HepG2 (cell line): ENCODE results near the gene CIAO2B. TPM values are rescaled to one million over a fixed set of nuclear protein-coding genes. Genes with fewer than 3 reads are reported as not detected.

ENCODE experiments used
- AGO1 ChIP-seq: fragments of 200-400 bp; formaldehyde crosslinking; IDR thresholded peaks from 2 replicates; pipeline ENCODE4 v1.6.1; 2017; ENCODE audit warnings: mild to moderate bottlenecking, low read depth, low read length, moderate library complexity; ENCODE audit not compliant: poor library complexity, severe bottlenecking
- NFE2 ChIP-seq: sonication (generic); formaldehyde crosslinking; IDR thresholded peaks from 2 replicates; pipeline ENCODE4 v1.4.0; 2020; ENCODE audit warnings: missing genetic modification reagents
- SALL1 ChIP-seq: sonication (generic); formaldehyde crosslinking; IDR thresholded peaks from 2 replicates; pipeline ENCODE4 v1.8.0; 2022; ENCODE audit warnings: mild to moderate bottlenecking, missing genetic modification reagents
- SOX6 ChIP-seq, 2 experiments: fragments of 450-650 bp in 1 of 2; sonication (generic) in 1 of 2; formaldehyde crosslinking in 1 of 2; IDR thresholded peaks; 2 replicates each; pipeline versions ENCODE4 v1.4.0 to v1.6.1; 2017 to 2020; ENCODE audit warnings: antibody characterized with exemption in 1 of 2, mild to moderate bottlenecking in 1 of 2, missing genetic modification reagents in 1 of 2
- SPEN ChIP-seq: sonication (generic); formaldehyde crosslinking; IDR thresholded peaks from 2 replicates; pipeline ENCODE4 v1.5.1; 2020; ENCODE audit warnings: low read depth, mild to moderate bottlenecking, missing genetic modification reagents
- TBP ChIP-seq: sonication (generic); formaldehyde crosslinking; IDR thresholded peaks from 2 replicates; pipeline ENCODE4 v1.5.0; 2020; ENCODE audit warnings: missing genetic modification reagents
- ZFP1 ChIP-seq: IDR thresholded peaks from 2 replicates; pipeline ENCODE4 v1.6.1; 2016
- ZNF317 ChIP-seq: sonication (generic); formaldehyde crosslinking; IDR thresholded peaks from 2 replicates; pipeline ENCODE4 v1.5.0; 2020; ENCODE audit warnings: mild to moderate bottlenecking, missing genetic modification reagents
- ZNF383 ChIP-seq: sonication (generic); formaldehyde crosslinking; IDR thresholded peaks from 2 replicates; pipeline ENCODE4 v1.4.0; 2020; ENCODE audit warnings: missing genetic modification reagents, mild to moderate bottlenecking, borderline replicate concordance
- ZNF446 ChIP-seq: sonication (generic); formaldehyde crosslinking; IDR thresholded peaks from 2 replicates; pipeline ENCODE4 v1.5.0; 2020; ENCODE audit warnings: mild to moderate bottlenecking, missing genetic modification reagents
- ZNF549 ChIP-seq: sonication (generic); formaldehyde crosslinking; IDR thresholded peaks from 2 replicates; pipeline ENCODE4 v1.5.0; 2020; ENCODE audit warnings: missing genetic modification reagents
- ZSCAN20 ChIP-seq: sonication (generic); formaldehyde crosslinking; IDR thresholded peaks from 2 replicates; pipeline ENCODE4 v1.4.0; 2020; ENCODE audit warnings: missing genetic modification reagents, mild to moderate bottlenecking, borderline replicate concordance
- polyA plus RNA-seq, 8 experiments: library from polyadenylated mRNA; depleted of rRNA in 3 of 8; stranded (reverse) in 7 of 8; unstranded in 1 of 8; fragments of >200 nt; fragmentation: Illumina TruSeq in 4 of 8; extraction: Trizol in 4 of 8; gene quantifications; 2 replicates each; pipeline versions ENCODE4 v1.2.1 to v1.2.3, GENCODE V29; 2011 to 2016; ENCODE audit warnings: low read depth in 4 of 8, missing spikeins in 1 of 8, mixed read lengths in 1 of 8; ENCODE audit not compliant: insufficient read depth in 1 of 8
- total RNA-seq, 5 experiments: library from RNA; depleted of rRNA; stranded (reverse); fragments of >200 nt; fragmentation: Illumina TruSeq; extraction: Trizol; gene quantifications; 2 replicates each; pipeline ENCODE4 v1.2.3, GENCODE V29; 2016; ENCODE audit warnings: low read depth in 1 of 5
- TF ChIP-seq, protein P1 (sequence below): sonication (generic); formaldehyde crosslinking; IDR thresholded peaks from 2 replicates; pipeline ENCODE4 v1.4.0; 2020; ENCODE audit warnings: missing genetic modification reagents
- TF ChIP-seq, protein P2 (sequence below): sonication (generic); formaldehyde crosslinking; IDR thresholded peaks from 2 replicates; pipeline ENCODE4 v1.5.0; 2020; ENCODE audit warnings: mild to moderate bottlenecking, missing genetic modification reagents, borderline replicate concordance

CIAO2B gene
- total and polyA plus RNA-seq, 2 of the 13 experiments (the other 11 are each of a cell fraction or from before 2014, with no cell fraction given) = 157 to 293 TPM

DNA sequence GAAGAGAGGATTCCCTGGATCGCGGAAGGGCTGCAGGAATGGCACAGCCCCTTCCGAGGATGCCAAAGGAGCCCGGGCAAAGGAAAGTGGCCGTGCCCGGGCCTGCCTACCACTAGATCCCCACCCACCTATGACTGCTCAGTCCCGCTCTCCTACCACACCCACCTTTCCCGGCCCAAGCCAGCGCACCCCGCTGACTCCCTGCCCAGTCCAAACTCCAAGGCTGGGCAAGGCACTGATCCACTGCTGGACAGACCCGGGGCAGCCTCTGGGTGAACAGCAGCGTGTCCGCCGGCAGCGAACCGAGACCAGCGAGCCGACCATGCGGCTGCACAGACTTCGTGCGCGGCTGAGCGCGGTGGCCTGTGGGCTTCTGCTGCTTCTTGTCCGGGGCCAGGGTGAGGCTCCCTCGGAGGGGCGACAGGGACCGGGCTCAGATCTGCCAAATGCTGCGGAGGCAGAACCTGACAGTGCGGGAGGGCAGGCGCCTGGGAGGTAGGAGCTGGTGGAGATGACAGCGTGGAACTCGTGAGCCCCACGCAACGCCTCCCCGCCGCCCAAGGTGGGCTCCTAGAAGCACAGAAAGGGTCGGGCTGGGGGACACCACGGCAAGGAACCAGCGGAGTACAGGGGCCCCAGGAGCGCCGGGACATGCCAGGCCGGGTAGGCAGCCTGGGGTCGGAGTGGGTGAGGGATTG lies 1.3 kb upstream of the CIAO2B start, which contains the start of gene CES2 (continued):
- TF ChIP-seq SOX6 (IDR thresholded peaks at IDR 0.05) (no peak), SOX6 (CRISPR knock-in tag; IDR thresholded peaks at IDR 0.05) (0 out of 2 replicates have a peak, but pooled peaks have one; percentile 21), AGO1 (peak; percentile 63), ZNF383 (CRISPR knock-in tag) (0 out of 2 replicates have a peak, but pooled peaks have one; percentile 29), SPEN (peak; percentile 66), ZNF549 (no peak), SALL1 (peak; percentile 90), ZNF317 (CRISPR knock-in tag) (peak; percentile 46; the same call in 1 of the 2 replicates), NFE2 (CRISPR knock-in tag) (no peak), ZSCAN20 (0 out of 2 replicates have a peak, but pooled peaks have one; percentile 65), ZNF446 (CRISPR knock-in tag) (no peak; the same call in 1 of the 2 replicates), TBP (CRISPR knock-in tag) (no peak), ZFP1 (CRISPR knock-in tag) (no peak)
- TF ChIP-seq, protein P1, sequence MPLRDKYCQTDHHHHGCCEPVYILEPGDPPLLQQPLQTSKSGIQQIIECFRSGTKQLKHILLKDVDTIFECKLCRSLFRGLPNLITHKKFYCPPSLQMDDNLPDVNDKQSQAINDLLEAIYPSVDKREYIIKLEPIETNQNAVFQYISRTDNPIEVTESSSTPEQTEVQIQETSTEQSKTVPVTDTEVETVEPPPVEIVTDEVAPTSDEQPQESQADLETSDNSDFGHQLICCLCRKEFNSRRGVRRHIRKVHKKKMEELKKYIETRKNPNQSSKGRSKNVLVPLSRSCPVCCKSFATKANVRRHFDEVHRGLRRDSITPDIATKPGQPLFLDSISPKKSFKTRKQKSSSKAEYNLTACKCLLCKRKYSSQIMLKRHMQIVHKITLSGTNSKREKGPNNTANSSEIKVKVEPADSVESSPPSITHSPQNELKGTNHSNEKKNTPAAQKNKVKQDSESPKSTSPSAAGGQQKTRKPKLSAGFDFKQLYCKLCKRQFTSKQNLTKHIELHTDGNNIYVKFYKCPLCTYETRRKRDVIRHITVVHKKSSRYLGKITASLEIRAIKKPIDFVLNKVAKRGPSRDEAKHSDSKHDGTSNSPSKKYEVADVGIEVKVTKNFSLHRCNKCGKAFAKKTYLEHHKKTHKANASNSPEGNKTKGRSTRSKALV (CRISPR knock-in tag) = peak; percentile 76; the same call in 1 of the 2 replicates
- TF ChIP-seq, protein P2, sequence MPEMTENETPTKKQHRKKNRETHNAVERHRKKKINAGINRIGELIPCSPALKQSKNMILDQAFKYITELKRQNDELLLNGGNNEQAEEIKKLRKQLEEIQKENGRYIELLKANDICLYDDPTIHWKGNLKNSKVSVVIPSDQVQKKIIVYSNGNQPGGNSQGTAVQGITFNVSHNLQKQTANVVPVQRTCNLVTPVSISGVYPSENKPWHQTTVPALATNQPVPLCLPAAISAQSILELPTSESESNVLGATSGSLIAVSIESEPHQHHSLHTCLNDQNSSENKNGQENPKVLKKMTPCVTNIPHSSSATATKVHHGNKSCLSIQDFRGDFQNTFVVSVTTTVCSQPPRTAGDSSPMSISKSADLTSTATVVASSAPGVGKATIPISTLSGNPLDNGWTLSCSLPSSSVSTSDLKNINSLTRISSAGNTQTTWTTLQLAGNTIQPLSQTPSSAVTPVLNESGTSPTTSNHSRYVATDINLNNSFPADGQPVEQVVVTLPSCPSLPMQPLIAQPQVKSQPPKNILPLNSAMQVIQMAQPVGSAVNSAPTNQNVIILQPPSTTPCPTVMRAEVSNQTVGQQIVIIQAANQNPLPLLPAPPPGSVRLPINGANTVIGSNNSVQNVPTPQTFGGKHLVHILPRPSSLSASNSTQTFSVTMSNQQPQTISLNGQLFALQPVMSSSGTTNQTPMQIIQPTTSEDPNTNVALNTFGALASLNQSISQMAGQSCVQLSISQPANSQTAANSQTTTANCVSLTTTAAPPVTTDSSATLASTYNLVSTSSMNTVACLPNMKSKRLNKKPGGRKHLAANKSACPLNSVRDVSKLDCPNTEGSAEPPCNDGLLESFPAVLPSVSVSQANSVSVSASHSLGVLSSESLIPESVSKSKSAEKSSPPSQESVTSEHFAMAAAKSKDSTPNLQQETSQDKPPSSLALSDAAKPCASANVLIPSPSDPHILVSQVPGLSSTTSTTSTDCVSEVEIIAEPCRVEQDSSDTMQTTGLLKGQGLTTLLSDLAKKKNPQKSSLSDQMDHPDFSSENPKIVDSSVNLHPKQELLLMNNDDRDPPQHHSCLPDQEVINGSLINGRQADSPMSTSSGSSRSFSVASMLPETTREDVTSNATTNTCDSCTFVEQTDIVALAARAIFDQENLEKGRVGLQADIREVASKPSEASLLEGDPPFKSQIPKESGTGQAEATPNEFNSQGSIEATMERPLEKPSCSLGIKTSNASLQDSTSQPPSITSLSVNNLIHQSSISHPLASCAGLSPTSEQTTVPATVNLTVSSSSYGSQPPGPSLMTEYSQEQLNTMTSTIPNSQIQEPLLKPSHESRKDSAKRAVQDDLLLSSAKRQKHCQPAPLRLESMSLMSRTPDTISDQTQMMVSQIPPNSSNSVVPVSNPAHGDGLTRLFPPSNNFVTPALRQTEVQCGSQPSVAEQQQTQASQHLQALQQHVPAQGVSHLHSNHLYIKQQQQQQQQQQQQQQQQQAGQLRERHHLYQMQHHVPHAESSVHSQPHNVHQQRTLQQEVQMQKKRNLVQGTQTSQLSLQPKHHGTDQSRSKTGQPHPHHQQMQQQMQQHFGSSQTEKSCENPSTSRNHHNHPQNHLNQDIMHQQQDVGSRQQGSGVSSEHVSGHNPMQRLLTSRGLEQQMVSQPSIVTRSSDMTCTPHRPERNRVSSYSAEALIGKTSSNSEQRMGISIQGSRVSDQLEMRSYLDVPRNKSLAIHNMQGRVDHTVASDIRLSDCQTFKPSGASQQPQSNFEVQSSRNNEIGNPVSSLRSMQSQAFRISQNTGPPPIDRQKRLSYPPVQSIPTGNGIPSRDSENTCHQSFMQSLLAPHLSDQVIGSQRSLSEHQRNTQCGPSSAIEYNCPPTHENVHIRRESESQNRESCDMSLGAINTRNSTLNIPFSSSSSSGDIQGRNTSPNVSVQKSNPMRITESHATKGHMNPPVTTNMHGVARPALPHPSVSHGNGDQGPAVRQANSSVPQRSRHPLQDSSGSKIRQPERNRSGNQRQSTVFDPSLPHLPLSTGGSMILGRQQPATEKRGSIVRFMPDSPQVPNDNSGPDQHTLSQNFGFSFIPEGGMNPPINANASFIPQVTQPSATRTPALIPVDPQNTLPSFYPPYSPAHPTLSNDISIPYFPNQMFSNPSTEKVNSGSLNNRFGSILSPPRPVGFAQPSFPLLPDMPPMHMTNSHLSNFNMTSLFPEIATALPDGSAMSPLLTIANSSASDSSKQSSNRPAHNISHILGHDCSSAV (CRISPR knock-in tag) = no peak
